ENCODE data around the gene SSBP3.

GRCh38 chr1:54377040-54377691, 29.0 kb downstream of the SSBP3 start:
- TF ChIP-seq CTCF (IDR thresholded peaks at IDR 0.05) (no peak), POLR2A (IDR thresholded peaks at IDR 0.05) (no peak), POLR2AphosphoS5 (IDR thresholded peaks at IDR 0.05) (no peak)

All from suprapubic skin (tissue), 4 donors.